Measurements from ENCODE around the gene TMEFF2.

DNA sequence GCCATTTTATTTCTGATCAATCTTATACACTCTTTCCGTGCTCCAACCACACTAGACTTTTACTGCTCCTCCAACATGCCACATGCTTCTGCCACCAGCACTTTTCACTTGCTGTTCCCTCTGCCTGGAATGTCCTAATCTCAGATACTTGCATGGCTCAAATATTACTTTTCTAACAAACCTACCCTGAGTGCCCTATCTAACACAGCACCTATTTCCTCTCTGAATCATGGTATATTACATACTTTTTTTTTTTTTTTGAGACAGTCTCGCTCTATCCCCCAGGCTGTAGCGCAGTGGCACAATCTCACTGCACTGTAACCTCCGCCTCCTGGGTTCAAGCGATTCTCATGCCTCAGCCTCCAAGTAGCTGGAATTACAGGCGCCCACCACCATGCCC lies 181.5 kb downstream of the TMEFF2 start:
- TF ChIP-seq GATA2 (IDR thresholded peaks at IDR 0.05; ENCODE audit: low read depth, low read length) (no peak), GATA3 (IDR thresholded peaks at IDR 0.05; ENCODE audit: low read depth, low read length) (no peak)

Data from SH-SY5Y (cell line).